ENCODE measurements around the gene CHST15.

The CHST15 gene, protein sequence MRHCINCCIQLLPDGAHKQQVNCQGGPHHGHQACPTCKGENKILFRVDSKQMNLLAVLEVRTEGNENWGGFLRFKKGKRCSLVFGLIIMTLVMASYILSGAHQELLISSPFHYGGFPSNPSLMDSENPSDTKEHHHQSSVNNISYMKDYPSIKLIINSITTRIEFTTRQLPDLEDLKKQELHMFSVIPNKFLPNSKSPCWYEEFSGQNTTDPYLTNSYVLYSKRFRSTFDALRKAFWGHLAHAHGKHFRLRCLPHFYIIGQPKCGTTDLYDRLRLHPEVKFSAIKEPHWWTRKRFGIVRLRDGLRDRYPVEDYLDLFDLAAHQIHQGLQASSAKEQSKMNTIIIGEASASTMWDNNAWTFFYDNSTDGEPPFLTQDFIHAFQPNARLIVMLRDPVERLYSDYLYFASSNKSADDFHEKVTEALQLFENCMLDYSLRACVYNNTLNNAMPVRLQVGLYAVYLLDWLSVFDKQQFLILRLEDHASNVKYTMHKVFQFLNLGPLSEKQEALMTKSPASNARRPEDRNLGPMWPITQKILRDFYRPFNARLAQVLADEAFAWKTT

GRCh38 chr10:124092860-124093773 is at the start of gene CHST15:
Gene CHST15, minus strand, starts transcription at chr10:124093598. Its CDS starts 47,386 bp downstream, at chr10:124046212.
- DNase-seq = no peak

- no peak for DNase-seq
Measured at GRCh38 chr10:124142960-124143359, 49.6 kb upstream of the CHST15 start.

DNA sequence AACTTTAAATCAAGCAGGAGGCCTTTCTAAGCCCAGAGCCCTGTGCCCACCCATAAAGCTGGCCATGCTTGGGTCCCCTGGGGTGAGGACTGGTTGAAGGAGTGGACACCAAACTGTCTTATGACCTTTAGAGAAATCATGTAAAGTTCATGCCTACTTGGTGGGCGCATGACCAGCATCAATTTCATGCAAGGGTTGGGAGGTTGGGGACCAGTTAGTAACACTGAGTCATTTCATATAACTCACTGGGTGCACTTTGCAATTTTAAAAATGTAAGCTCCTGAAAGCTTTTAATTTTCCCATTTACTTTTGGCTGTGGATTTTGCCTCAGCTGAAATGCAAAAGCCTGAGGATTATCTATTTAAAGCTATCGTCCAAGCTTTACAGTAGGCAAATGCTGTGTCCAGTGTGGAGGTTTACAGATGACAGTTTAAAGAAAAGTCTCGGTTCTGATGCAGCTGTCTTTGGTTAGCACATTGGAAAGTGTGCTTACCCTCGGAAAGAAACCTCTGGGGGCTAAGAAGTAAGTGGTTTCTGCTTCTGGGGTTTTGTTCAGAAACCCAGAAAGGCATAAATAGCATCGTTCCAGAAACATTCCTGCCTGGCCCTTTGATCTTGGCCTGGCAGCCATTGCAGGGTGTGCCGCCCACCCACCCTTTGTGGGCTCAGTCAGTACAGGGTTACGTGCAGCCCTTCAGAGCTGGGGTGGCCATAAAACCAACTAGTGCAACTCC is 48.8 kb upstream of the CHST15 start:
- DNase-seq = no peak

DNA sequence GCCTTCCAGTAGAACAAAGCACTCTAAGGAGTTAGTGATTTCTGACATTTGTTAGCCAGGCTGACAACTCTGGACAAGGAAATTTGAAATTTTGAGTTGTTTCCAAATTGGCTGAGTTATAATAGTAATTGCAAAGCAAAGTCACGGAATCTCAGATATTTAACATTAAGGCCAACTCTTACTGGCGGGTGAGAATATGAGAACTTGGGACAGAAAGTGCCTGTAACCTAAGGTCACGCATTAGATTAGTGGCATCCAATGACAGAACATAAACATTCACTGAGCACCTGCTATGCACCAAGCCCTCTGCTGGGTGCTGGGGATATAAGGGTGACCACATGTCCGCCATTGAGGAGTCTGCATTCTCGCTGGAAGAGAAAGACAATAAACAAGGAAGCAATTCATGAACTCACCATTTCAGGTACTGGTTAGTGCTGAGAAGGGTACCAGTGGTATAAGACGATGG is 45.5 kb upstream of the CHST15 start:
- no peak for DNase-seq

DNA sequence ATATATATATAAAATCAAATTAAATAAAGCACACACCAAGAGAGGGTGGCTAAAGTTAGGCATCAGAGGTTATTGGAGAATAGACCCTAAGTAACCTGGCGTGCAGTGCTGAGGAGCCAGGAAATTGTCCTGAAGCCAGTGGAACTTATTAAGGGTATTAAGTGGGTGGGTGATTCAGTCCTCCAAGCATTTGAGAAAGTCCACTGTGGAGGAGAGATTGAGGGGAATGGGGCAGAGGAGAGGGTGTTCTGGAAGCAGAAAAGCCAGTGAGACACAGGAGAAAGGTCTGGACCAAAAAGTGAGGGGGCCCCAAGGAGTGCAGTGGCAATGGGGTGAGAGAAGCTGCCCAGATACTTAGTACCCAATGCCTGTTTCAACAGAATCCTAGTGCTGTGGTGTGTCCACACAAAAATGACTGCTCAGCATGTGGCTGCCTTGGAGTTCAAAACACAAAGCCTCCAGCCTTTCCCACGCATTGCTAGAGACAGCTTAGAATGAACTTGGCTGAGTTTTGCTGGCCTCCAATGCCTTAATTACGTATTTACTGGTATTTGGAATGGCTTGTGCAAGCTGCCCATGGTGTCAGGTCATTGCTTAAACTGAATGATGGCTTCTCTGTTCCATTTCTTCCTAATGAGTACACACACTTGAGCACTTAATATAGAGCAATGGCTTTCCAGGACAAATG is 44.9 kb upstream of the CHST15 start:
- no peak for DNase-seq

DNA sequence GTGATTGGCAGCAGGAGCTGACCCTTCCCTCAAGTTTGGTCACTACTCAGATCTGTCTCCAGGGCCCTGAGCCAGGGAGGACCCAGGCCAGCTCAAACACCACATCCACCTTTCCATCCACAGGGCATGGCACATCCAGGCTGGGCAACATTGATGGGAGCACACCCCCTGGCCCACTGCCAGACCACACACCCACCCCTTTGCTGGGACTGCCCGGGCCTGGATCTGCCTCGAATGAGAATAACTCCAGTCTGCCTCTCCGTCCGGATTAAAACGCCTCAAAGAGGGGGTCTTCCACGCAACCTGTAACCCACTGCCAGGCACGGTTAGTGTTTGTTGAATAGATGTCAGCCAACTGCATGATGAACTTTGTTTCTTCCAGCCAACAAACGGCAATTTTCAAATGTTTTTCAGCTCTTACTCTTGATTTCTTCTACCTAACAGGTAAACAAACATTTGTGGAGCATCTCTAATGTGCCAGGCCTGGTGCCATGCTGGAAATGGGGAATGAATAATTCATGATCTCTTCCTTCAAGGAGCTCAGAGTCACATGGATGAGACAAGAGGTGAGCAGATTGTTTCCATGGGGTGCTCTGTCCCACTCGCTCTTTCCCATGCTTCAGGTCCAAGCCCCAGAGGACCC is 41.0 kb upstream of the CHST15 start:
- DNase-seq = no peak

- no peak for DNase-seq
Measured at GRCh38 chr10:124132876-124133275, 39.5 kb upstream of the CHST15 start.

GRCh38 chr10:124132306-124132705 is 38.9 kb upstream of the CHST15 start:
- no peak for DNase-seq

- DNase-seq = no peak
Measured at GRCh38 chr10:124131172-124131571, 37.8 kb upstream of the CHST15 start.

DNA sequence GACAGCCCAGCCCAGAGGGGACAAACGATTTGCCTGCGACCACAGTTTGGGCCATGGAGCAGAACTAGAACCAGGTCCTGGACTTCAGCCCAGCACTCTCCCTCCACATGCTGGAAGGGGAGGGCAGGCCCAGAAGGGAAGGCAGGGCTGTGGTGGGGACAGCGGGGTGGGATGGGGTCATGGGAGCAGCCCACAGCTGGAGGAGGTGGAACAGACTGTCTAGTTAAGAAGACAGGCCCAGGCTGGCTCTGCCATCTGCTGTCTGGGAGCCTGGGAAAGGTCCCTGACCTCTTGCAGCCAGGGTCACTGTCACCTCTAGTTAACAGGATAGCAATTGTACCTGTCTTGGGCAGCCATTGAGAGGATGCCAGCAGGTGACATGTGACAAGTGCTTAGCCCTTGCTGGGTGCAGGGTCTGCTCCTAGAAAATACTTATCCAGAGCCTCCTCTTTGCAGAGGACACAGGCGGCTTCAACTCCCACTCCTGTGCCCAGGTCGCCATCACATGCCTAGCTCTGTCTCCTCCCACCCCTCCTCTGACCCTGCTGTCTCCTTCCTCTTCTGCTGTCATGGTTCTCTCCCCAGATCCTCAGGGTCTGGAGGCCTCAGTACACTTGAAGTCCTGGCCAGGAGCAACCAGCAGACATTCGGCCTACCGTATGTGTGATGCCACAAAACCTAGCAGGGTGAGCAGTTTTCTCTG is 37.0 kb upstream of the CHST15 start:
- DNase-seq = no peak

DNA sequence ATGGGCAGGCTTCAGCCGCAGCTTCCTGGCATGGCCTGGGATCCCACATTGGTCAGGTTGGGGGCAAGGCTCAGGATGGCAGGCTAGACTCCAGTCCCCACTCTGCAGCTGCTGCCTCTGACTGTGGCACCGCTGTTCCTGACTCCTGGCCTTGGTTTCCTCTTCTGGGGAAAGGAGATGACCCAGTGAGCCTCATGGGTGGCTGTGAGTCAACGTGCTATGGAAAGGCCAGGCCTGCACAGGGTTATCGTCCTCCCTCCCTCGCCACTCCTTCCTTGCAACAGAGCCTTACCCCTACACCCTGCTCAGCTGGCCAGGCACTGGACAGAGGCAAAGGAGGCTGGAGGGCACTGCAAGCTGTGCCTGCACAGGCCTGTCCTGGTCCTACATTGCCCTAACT is 36.1 kb upstream of the CHST15 start:
- DNase-seq = no peak

DNA sequence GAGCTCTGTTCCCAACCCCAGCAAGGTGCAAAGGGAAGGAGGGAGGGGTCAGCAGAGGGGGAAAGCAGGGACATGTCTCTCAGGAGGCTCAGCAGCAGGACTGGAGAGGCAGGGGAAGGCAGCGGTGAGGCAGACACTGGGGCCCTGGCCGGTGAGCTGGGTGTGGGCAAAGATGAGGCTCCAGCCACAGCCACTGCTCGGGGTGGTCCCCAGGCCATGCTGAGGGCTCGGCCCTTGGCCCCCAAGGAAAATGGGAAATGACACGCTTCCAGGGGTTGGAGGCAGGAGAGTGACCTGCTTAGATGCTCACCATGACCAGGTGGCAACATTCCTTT is 35.4 kb upstream of the CHST15 start:
- DNase-seq = no peak

DNA sequence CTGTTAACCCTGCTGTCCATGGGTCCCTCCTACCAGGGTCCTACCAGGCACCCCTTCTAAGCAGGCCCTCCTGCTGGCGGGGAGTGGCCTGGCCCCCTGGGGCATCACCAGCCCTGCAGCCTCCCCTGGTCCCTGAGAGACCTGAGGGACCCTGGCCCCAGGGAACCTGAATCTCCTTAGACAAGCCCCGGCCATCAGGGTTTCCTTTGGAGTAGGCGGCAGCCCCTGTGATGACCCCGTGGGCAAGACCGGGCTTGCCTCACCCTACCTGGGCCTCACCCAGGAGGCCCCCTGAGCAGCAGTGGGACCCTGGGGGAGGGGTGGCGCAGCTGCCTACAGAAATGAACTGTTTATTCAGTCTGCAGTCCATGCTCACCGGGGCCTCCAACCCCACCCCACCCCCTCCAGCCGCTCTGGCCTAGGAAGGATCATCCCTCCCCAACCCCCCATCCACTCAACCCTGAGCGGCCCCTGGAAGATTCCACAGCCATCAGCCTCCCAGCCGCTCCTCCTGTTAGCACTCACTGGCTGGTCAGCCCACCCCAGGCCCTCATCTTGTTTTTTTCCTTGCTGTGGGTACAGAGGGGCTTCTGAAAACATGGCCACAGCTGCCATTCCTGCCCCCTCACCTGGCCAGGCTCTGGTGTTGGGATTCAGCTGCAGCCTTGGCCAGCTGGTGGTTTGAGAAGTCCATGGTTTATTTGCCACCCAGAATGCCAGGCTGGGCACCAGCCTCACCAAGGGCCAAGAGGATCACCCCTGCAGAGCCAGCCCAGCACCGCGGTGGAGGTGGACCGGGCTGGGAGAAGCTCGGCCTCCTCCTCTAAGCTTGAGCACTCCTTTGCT is 34.8 kb upstream of the CHST15 start:
- DNase-seq = no peak

- no peak for DNase-seq
Measured at GRCh38 chr10:124127563-124127962, 34.2 kb upstream of the CHST15 start.

GRCh38 chr10:124126983-124127385 is 33.6 kb upstream of the CHST15 start:
- no peak for DNase-seq

DNA sequence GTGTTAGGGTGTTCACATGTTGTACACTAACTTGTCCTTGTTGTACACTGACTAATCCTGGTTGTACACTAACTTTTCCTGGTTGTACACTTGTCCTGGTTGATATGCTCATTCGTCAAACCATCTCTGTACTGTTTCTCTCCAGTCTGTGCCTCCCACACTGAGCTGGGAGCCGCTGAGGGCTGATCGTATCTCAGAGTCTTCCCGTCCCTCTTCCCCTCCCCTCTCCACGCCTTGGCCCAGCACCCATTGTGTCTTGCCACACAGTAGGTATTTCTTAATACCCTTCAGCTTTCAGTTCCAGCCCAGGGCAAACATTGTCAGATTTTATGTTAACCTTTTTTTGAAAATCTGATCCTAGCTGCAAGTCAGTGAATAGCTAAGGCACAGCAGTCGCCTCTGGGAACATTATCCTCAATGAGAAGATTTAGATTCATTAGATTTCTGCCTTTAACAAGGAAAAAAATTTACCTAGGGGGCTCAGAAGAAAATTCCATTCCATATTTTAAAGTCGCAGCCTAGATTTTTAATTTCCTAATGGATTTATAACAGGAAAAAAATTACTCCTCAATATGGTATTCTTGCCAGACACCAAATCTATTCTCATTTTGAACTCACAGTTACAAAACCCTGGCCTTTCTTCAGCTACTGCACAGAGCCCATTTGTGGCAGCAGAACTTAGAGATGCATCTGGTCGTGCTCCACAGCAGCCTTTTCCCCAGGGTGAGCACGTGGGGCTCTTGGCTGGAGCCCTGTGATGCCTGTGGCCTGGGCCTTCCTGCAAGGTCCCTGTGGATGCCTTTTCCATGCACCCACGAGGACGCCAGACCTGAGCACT is 33.0 kb upstream of the CHST15 start:
- no peak for DNase-seq

GRCh38 chr10:124125305-124126116 is 32.1 kb upstream of the CHST15 start:
- DNase-seq = peak; percentile 8

- DNase-seq = no peak
Measured at GRCh38 chr10:124124769-124125161, 31.4 kb upstream of the CHST15 start.

Measured in hematopoietic multipotent progenitor cell treated with erythropoietin and hydrocortisone succinate and interleukin-3 and kit ligand, for 8 days (in vitro differentiated cells).